SJCRH30 (cell line): ENCODE results near the gene KRTAP2-2. TPM values are rescaled to one million over a fixed set of nuclear protein-coding genes. Genes with fewer than 3 reads are reported as not detected.
"Not testable (repeated sequence)": the region's sequence is repeated elsewhere in the genome, so short reads cannot be mapped to it uniquely, and the experiment has no call there.

ENCODE experiments used
- DNase-seq, 2 experiments: peaks; one replicate each; pipeline ENCODE4 v3.0.0-alpha.2; 2015 to 2020
- H3K27ac ChIP-seq: fragments of 250-450 bp; sonication (Bioruptor Pico); 2 replicates; pipeline ENCODE4 v1.5.1; 2020; ENCODE audit warnings: mild to moderate bottlenecking, moderate library complexity
- H3K27me3 ChIP-seq: fragments of 250-450 bp; sonication (Bioruptor Pico); 2 replicates; pipeline ENCODE4 v1.5.1; 2020; ENCODE audit warnings: mild to moderate bottlenecking, moderate library complexity
- H3K36me3 ChIP-seq: fragments of 250-450 bp; sonication (Bioruptor Pico); 2 replicates; pipeline ENCODE4 v1.5.1; 2020; ENCODE audit warnings: mild to moderate bottlenecking, moderate library complexity
- H3K4me1 ChIP-seq: fragments of 250-450 bp; sonication (Bioruptor Pico); 2 replicates; pipeline ENCODE4 v1.5.1; 2020; ENCODE audit warnings: mild to moderate bottlenecking, moderate library complexity
- H3K4me3 ChIP-seq: fragments of 250-450 bp; sonication (Bioruptor Pico); 2 replicates; pipeline ENCODE4 v1.5.1; 2020; ENCODE audit warnings: mild to moderate bottlenecking, moderate library complexity
- H3K9me3 ChIP-seq: fragments of 250-450 bp; sonication (Bioruptor Pico); replicated peaks from 2 replicates; pipeline ENCODE4 v1.5.1; 2020; ENCODE audit warnings: mild to moderate bottlenecking, moderate library complexity
- total RNA-seq: library from RNA; depleted of rRNA; stranded (reverse); fragments of >200 nt; shearing (Covaris generic); gene quantifications from 2 replicates; pipeline ENCODE4 v1.2.3, GENCODE V29; 2014

KRTAP2-2 gene
- total RNA-seq, 1 experiment from 2014 or later = not detected

DNA sequence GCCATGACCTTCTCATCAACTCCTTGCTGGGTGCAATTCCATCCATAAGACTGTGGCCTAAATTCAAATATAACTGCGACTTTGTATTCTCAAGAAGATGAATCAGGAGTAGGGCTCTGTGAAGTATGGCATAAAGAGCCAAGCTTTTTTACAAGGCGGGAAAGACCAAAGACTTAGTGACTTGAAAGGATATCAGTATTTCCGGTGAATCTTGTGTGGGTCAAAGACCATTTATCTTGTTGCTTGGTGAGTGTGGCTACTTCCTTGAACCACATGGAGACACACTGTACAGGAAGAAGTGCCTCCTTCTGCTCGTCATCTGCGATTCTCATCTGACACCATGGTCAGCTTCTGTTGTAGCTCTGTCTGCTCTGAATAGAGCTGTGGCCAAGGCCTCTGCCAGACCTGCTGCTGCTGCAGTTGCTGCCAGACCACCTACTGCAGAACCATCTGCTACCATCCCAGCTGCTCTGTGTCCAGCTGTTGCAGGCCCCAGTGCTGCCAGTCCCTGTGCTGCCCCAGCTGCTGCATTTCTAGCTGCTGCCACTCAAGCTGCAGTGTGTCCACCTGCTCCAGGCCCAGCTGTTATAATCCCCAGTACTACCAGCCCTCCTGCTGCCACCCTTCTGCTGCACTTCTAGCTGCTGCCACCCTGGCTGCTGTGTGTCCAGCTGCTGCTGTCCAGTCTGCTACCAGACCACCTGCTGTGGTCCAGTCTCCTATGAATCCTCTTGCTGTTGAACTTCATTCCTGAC lies 16.8 kb upstream of the KRTAP2-2 start:
- H3K36me3 ChIP-seq = no peaks in the 10 kb centered on the region
- DNase-seq = peak; percentile 98
- no peaks in the 10 kb centered on the region for H3K27me3 ChIP-seq
- peak overlapping the region; percentile 77 for H3K27ac ChIP-seq
- H3K9me3 ChIP-seq = no peaks in the 10 kb centered on the region
- H3K4me3 ChIP-seq = no peak overlapping the region
- peaks cover 27% of the 10 kb centered on the region for H3K4me1 ChIP-seq

DNA sequence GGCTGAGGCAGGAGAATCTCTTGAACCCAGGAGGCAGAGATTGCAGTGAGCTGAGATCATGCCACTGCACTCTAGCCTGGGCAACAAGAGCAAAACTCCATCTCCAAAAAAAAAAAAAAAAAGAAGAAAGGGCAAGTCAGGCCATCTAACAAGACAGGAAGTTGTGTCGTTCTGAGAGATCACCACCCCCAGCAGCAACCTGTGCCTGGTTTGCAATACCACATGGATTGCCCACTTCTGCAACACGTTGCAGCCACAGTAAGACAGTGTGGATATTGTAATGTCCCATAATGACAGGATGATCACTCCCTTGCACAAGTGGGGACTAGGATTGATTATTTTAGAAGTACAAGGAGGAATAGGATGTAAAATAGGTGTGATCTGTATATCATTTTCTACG lies 14.0 kb upstream of the KRTAP2-2 start:
- DNase-seq = no peak

DNA sequence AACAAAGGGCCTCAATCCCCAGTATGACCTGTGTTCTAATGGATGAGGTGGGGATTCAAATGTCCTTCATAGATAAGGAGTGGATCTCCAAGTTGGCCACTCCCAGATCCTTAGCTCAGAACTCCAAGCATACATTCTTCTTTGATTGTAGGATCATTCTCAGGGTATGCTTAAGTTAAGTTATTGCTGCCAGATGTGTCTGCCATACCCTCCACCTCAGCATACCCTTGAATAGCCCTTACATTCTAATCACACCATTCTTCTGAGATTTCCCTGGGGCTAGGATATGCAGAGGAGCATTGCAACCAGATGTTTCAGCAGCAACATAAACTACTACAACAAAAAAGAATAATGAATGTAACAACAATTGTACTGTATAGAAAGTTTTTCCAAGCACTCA lies 12.3 kb upstream of the KRTAP2-2 start:
- Histone ChIP-seq H3K9me3 (no peaks in the 10 kb centered on the region), H3K4me1 (peaks cover 57% of the 10 kb centered on the region), H3K27ac (no peak overlapping the region)

More for the DNA sequence above, 14.0 kb upstream of the KRTAP2-2 start:
- H3K27me3 ChIP-seq = no peaks in the 10 kb centered on the region
- H3K4me3 ChIP-seq = no peak overlapping the region
- H3K27ac ChIP-seq = no peak overlapping the region
- peaks cover 51% of the 10 kb centered on the region for H3K4me1 ChIP-seq
- H3K36me3 ChIP-seq = no peaks in the 10 kb centered on the region
- no peaks in the 10 kb centered on the region for H3K9me3 ChIP-seq

DNA sequence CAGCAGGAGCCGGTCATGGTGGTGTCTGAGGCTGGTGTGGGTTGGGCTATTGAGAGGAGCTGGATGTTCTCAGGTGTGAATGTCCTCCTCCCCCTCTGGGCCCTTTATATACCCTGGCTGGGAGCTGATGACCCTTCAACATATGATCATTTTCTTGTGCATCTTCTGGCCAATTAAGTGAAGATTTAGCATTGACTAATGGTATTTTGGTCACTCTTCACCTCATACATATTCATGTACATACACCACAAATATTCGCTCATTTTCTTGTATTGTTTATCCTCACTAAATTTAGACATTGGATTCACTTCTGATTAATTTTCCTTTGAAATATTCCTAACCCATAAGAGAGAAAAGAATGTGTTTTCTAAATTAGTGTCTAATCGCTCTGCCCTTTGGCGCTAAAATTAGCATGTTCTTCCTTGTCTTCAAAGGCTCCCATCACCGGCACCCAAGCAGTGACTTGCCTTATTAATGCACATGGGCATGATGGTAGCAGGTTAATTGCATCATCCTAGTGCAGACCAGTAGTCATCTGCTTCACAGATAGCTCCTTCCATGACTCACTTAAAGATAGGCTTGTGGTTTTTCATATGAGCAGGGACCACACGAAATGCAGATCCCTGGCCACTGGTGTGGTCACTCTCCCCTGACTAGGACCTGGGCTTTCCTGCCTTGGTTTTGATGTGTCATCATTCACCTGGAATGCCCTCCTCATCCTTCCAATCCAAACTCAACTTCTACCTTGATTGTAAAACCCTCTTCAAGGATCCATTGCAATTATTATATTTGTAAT lies 11.0 kb upstream of the KRTAP2-2 start, which contains the start of gene KRTAP2-4:
KRTAP2-4 (minus strand) TSS at position 51 of the 796 bp plus-strand sequence; CDS start at position 17, 34 bp downstream.
- H3K4me3 ChIP-seq = no peak within 1 kb of the TSS
- H3K36me3 ChIP-seq = no peaks in the 10 kb centered on the region
- no peaks in the 10 kb centered on the region for H3K27me3 ChIP-seq
- DNase-seq = peak; percentile 13 to 17
- H3K27ac ChIP-seq = 0 out of 2 replicates have a peak within 1 kb of the TSS, but pooled peaks have one; percentile 8
- H3K9me3 ChIP-seq = no peaks in the 10 kb centered on the region
- H3K4me1 ChIP-seq = peaks cover 59% of the 10 kb centered on the region

More for the DNA sequence above, 12.3 kb upstream of the KRTAP2-2 start:
- Histone ChIP-seq H3K4me3 (no peak overlapping the region), H3K36me3 (no peaks in the 10 kb centered on the region), H3K27me3 (no peaks in the 10 kb centered on the region)
- DNase-seq = no peak

DNA sequence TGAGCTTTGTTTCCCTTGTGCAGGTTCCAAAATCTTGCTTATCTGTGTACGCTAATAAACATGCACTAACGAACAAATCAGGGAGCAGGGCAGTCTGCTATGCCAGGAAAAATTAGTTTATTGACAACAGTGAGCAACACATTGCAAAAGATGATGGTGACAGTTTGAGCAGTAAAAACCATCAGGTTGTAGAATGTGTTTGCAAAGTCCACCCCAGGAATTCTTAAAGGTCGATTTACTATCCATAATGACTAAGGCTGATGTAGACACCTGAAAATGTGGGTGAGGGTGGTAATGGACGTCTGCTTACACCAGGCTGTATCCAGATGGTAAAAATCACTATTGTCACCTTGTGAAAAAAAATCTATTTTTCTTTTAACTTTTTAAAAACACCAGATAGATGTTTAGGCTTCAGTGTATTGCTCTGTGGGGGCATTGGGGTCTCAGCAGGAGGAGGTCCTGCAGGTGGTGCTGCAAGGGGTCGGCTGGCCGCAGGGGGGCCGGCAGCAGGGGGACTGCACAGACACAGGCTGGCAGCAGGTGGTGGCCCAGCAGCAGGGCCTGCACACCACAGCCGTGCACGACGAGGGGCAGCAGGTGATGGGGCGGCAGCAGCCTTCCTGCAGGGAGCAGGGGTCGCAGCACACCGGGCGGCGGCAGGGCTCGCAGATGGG lies 10.1 kb upstream of the KRTAP2-2 start:
- H3K4me1 ChIP-seq = peaks cover 59% of the 10 kb centered on the region
- H3K27ac ChIP-seq, H3K27me3 ChIP-seq, H3K36me3 ChIP-seq, H3K4me3 ChIP-seq, H3K9me3 ChIP-seq, DNase-seq: not testable (repeated sequence)

DNA sequence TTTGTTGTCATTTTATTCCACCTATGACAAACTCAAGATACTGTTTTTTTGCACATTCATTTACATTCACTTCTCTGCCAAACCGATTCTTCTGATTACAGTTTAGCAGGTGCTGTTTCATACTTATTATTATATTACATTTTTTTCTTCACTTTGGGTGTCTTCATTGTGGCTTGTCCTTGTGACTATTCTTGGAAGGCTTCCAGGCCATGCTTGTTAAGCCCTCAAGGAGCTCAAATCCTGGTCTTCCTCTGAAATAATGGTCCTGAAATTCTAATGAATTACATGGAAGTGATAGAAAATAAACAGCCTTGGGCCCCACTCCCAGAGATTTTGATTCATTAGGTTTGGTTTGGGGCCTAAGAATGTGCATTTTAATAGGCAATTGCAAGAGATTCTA lies 9.3 kb upstream of the KRTAP2-2 start:
- H3K27me3 ChIP-seq = no peaks in the 10 kb centered on the region
- DNase-seq = peak; percentile 36 to 67
- no peaks in the 10 kb centered on the region for H3K36me3 ChIP-seq
- H3K27ac ChIP-seq = 0 out of 2 replicates have a peak overlapping the region, but pooled peaks have one; percentile 8
- peaks cover 62% of the 10 kb centered on the region for H3K4me1 ChIP-seq
- no peaks in the 10 kb centered on the region for H3K9me3 ChIP-seq
- no peak overlapping the region for H3K4me3 ChIP-seq

DNA sequence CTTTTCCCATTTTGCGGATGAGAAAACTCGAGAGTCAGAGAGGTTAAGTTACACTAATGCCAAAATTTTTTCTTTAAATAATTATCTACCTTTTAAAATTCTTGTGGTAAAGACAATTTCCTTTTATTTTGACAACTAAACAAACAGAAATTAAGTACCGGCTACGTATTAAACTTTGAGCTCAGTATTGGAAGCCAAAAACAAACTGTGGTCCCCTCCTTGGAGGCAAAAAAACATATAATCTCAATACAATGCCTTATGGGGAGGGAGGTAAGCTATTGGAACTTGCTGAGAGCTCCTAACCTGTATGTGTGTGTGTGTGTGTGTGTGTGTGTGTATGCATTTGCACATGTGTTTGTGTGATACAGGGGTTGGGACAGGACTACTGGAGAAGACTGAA lies 8.4 kb upstream of the KRTAP2-2 start:
- Histone ChIP-seq H3K4me3 (no peak overlapping the region), H3K4me1 (peaks cover 68% of the 10 kb centered on the region), H3K27me3 (no peaks in the 10 kb centered on the region), H3K9me3 (no peaks in the 10 kb centered on the region), H3K36me3 (no peaks in the 10 kb centered on the region), H3K27ac (no peak overlapping the region)
- DNase-seq = no peak

DNA sequence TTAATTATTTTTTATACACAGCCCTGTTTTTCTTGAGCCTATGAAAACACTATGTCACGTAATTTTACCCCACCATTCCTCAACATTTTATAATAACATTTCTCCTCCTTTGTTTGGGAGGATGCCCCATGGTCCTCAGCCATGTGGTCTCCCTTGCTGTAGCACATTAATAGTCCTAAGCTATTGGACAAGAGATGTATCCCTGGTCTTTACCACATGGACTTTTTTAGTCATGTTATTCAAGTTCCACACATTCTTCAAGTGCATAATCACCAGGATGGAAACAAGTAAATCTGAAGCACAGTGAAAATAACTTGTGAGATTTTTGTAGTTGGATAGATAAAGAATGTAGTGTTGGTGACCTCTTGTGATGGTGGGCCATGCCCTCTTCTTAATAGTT lies 6.9 kb upstream of the KRTAP2-2 start:
- Histone ChIP-seq H3K36me3 (no peaks in the 10 kb centered on the region), H3K4me1 (peaks cover 68% of the 10 kb centered on the region), H3K4me3 (no peak overlapping the region), H3K27me3 (no peaks in the 10 kb centered on the region), H3K9me3 (peaks cover 6% of the 10 kb centered on the region; the same call in 1 of the 2 replicates), H3K27ac (peak overlapping the region; percentile 16; the same call in 1 of the 2 replicates)
- no peak for DNase-seq

DNA sequence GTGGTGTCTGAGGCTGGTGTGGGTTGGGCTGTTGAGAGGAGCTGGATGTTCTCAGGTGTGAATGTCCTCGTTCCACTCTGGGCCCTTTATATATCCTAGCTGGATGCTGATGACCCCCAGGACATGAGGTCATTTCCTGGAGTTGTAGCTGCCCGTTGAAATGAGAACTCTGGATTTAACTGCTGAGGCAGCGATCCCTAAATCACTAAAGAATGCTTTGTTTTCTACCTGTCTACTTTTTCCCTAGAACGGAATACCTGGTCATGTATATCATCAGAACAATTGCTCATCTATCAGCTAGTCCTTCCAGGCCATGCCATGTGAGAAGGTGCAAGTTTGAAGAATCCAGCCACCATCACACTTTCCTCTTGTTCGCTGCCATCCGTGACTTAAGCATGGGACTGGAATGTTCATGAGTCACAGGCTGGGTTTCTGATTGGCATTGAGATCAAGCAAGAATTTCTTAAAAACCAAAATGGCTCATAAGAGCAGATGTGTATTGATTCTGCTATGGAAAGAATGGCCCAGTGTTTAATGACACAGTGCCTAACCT lies 5.1 kb upstream of the KRTAP2-2 start, which contains the start of gene KRTAP2-3:
KRTAP2-3 (minus strand) TSS at position 63 of the 553 bp plus-strand sequence. CDS start 64 bp downstream, outside the sequence.
- DNase-seq = peak; percentile 33 to 48
- Histone ChIP-seq H3K4me3 (no peak within 1 kb of the TSS), H3K4me1 (peaks cover 56% of the 10 kb centered on the region), H3K9me3 (peaks cover 6% of the 10 kb centered on the region; the same call in 1 of the 2 replicates), H3K27me3 (no peaks in the 10 kb centered on the region), H3K27ac (peak within 1 kb of the TSS; percentile 48), H3K36me3 (no peaks in the 10 kb centered on the region)

DNA sequence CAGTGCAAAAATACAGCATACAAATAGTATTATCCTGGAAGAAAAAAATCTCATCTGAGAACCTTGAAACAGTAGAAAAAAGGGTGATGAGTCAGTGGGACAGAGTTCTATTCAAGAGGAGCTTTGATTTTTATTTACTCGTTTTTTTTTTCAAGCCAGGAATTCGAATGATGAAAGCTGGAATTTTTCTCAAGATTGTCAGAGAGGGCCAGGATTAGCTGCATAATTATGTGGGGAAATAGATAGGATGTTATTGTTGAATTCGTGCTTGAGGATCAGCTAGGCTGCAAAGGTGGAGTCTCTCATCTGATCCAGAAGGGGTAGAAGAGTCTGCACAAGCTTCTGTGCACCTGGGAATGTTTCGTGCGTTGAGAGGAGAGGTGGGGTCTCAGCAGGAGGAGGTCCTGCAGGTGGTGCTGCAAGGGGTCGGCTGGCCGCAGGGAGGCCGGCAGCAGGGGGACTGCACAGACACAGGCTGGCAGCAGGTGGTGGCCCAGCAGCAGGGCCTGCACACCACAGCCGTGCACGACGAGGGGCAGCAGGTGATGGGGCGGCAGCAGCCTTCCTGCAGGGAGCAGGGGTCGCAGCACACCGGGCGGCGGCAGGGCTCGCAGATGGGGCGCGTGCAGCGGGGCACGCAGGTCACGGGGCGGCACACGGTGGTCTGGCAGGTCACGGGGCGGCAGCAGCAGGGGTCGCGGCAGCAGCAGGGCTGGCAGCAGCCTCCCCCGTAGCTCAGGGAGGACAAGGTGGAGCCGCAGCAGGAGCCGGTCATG lies 4.4 kb upstream of the KRTAP2-2 start:
- Histone ChIP-seq H3K27ac (peak overlapping the region; percentile 48), H3K4me1 (peaks cover 50% of the 10 kb centered on the region)
- not testable (repeated sequence) for H3K27me3 ChIP-seq, H3K4me3 ChIP-seq, H3K9me3 ChIP-seq, H3K36me3 ChIP-seq
- DNase-seq = peak; percentile 9 to 30

DNA sequence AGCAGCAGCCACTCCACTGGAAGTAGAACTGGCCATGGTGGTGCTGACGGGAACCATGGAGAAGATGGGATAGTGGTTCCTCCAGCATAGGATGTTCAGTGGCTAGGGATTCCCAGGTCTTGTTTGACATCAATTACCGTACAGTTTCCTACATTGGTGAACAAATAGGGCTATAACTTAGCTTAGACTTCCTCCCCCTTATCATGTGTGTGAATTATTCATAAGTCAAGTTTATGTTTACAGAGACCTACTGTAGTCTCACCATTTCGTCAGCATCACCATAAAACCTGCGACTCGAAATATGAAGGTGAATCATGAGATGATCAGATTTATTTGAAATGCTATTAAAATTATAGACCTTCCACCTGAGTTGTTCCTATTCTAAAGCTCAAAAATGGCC lies 3.7 kb upstream of the KRTAP2-2 start:
- peaks cover 42% of the 10 kb centered on the region for H3K4me1 ChIP-seq
- H3K4me3 ChIP-seq = no peak overlapping the region
- H3K27ac ChIP-seq = no peak overlapping the region
- H3K9me3 ChIP-seq = peaks cover 6% of the 10 kb centered on the region; the same call in 1 of the 2 replicates
- no peaks in the 10 kb centered on the region for H3K27me3 ChIP-seq
- DNase-seq = no peak
- no peaks in the 10 kb centered on the region for H3K36me3 ChIP-seq

DNA sequence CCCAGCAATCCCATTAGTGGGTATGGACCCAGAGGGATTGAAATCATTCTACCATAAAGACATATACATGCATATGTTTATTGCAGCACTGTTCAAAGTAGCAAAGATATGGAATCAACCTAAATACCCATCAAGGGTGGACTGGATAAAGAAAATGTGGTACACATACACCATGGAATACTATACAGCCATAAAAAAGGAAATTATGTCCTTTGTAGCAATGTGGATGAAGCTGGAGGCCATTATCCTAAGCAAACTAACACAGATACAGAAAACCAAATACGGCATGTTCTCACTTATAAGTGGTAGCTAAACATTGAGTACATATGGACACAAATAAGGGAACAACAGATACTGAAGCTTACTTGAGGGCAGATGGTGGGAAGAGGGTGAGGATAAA lies 2.5 kb upstream of the KRTAP2-2 start:
- H3K36me3 ChIP-seq = no peaks in the 10 kb centered on the region
- H3K4me1 ChIP-seq = peaks cover 36% of the 10 kb centered on the region
- H3K27ac ChIP-seq = no peak overlapping the region
- H3K27me3 ChIP-seq = no peaks in the 10 kb centered on the region
- H3K4me3 ChIP-seq = no peak overlapping the region
- no peak for DNase-seq
- H3K9me3 ChIP-seq = peaks cover 6% of the 10 kb centered on the region; the same call in 1 of the 2 replicates

DNA sequence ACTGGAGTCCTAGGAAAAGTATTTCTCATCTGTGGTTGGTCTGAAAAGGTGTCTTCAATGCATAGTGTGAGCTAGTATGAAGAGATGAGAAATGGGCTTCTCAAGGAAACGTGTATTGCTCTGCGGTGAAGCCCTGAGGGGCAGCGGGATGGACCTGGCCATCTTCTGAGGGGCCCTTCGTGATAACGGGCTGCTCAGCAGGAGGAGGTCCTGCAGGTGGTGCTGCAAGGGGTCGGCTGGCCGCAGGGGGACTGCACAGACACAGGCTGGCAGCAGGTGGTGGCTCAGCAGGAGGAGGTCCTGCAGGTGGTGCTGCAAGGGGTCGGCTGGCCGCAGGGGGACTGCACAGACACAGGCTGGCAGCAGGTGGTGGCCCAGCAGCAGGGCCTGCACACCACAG lies 474 bp downstream of the KRTAP2-2 start:
- H3K27me3 ChIP-seq, H3K36me3 ChIP-seq: not testable (repeated sequence)

DNA sequence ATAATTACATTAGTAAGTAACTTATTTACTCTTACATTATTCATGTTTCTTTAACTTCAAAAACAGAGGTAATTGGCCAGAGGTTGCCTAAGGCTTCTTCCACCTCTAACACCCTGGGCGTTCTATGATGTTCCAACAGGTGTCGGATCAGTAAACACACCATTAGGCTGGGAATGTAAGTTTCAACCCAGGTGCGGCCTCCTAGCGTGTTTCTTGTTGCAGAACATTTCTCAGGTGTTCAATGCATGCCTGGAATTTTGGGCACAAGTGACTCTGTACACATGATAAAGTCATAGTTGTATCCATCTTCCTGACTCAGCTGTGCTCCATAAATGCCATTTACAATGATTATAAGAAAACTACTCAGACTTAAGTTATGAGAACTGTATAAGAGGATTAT lies 1.0 kb downstream of the KRTAP2-2 start:
- H3K27ac ChIP-seq = no peak overlapping the region
- H3K36me3 ChIP-seq = no peaks in the 10 kb centered on the region

More for the DNA sequence above, 474 bp downstream of the KRTAP2-2 start:
- H3K27ac ChIP-seq, DNase-seq, H3K9me3 ChIP-seq, H3K4me3 ChIP-seq: not testable (repeated sequence)
- peaks cover 11% of the 10 kb centered on the region for H3K4me1 ChIP-seq

More for the DNA sequence above, 1.0 kb downstream of the KRTAP2-2 start:
- Histone ChIP-seq H3K9me3 (peaks cover 6% of the 10 kb centered on the region; the same call in 1 of the 2 replicates), H3K27me3 (no peaks in the 10 kb centered on the region), H3K4me3 (no peak overlapping the region), H3K4me1 (peaks cover 9% of the 10 kb centered on the region)
- DNase-seq = no peak
